NCI-H446 (cell line): ENCODE results near the gene OR10H4.
"Not testable (repeated sequence)": the region's sequence is repeated elsewhere in the genome, so short reads cannot be mapped to it uniquely, and the experiment has no call there.

Source experiments
- DNase-seq, 2 experiments: peaks; one replicate each; lab custom pipeline; 2025; lab: John Stamatoyannopoulos, UW

OR10H4 gene

GRCh38 chr19:15948223-15949058 lies at the start of gene OR10H4:
Gene OR10H4 (plus strand): TSS chr19:15949008. CDS start chr19:15949008, 0 bp downstream.
- DNase-seq = no peak

GRCh38 chr19:15899561-15899960 lies 49.2 kb upstream of the OR10H4 start:
- DNase-seq = not testable (repeated sequence)

GRCh38 chr19:15900032-15900431 lies 48.8 kb upstream of the OR10H4 start:
- DNase-seq = not testable (repeated sequence)

GRCh38 chr19:15900504-15900903 lies 48.3 kb upstream of the OR10H4 start:
- no peak for DNase-seq

- no peak for DNase-seq
These were observed 46.6 kb upstream of the OR10H4 start for GRCh38 chr19:15902254-15902653.

- DNase-seq = not testable (repeated sequence)
These were observed 45.9 kb upstream of the OR10H4 start for GRCh38 chr19:15902898-15903297.

GRCh38 chr19:15905026-15905425 lies 43.8 kb upstream of the OR10H4 start:
- no peak for DNase-seq

GRCh38 chr19:15911599-15912235 lies 37.1 kb upstream of the OR10H4 start:
- no peak for DNase-seq

- no peak for DNase-seq
These were observed 35.4 kb upstream of the OR10H4 start for GRCh38 chr19:15913384-15913783.

- no peak for DNase-seq
These were observed 35.0 kb upstream of the OR10H4 start for GRCh38 chr19:15913830-15914229.

GRCh38 chr19:15915109-15915508 lies 33.7 kb upstream of the OR10H4 start:
- DNase-seq = no peak

GRCh38 chr19:15919243-15919642 lies 29.6 kb upstream of the OR10H4 start:
- no peak for DNase-seq

- no peak for DNase-seq
These were observed 26.8 kb upstream of the OR10H4 start for GRCh38 chr19:15922021-15922420.

- no peak for DNase-seq
These were observed 25.1 kb upstream of the OR10H4 start for GRCh38 chr19:15923702-15924101.

GRCh38 chr19:15926484-15926883 lies 22.3 kb upstream of the OR10H4 start:
- DNase-seq = no peak

GRCh38 chr19:15928321-15928720 lies 20.5 kb upstream of the OR10H4 start:
- no peak for DNase-seq

GRCh38 chr19:15933761-15934331 lies 15.0 kb upstream of the OR10H4 start:
- DNase-seq = not testable (repeated sequence)

- peak in 1 of 2 experiments; percentile 25 for DNase-seq
These were observed 14.3 kb upstream of the OR10H4 start, which contains the start of gene CYP4F11 for GRCh38 chr19:15934332-15935078. Gene CYP4F11 (minus strand): TSS chr19:15934529. CDS start chr19:15934408, 121 bp downstream.

GRCh38 chr19:15935167-15935702 lies 13.6 kb upstream of the OR10H4 start:
- DNase-seq = no peak

- no peak for DNase-seq
These were observed 12.6 kb upstream of the OR10H4 start for GRCh38 chr19:15936173-15936572.

GRCh38 chr19:15936950-15937349 lies 11.9 kb upstream of the OR10H4 start:
- no peak for DNase-seq

- no peak for DNase-seq
These were observed 11.0 kb upstream of the OR10H4 start for GRCh38 chr19:15937771-15938170.
